HEK293 (cell line): Measurements from ENCODE around the gene ZNF431.

Experiments
- CTCF ChIP-seq: fragments of 450-650 bp; formaldehyde crosslinking; IDR thresholded peaks from 2 replicates; pipeline ENCODE4 v1.5.1; 2016; ENCODE audit warnings: missing biosample characterization, missing genetic modification characterization
- ZBTB8A ChIP-seq: fragments of 450-650 bp; formaldehyde crosslinking; IDR thresholded peaks from 2 replicates; pipeline ENCODE4 v1.5.1; 2016; ENCODE audit warnings: missing biosample characterization, missing genetic modification characterization

GRCh38 chr19:21130097-21130775 is 11.6 kb upstream of the ZNF431 start:
- TF ChIP-seq ZBTB8A (tag by site-specific recombination) (no peak), CTCF (tag by site-specific recombination) (no peak)
